Middle frontal gyrus (tissue), 1 donor: Measurements from ENCODE around the gene CDC42SE2.

Experiments
- DNase-seq: peaks from one replicate; pipeline ENCODE4 v3.0.0-alpha.2; 2015; ENCODE audit warnings: low spot score; ENCODE audit errors: extremely low spot score

Gene CDC42SE2

GRCh38 chr5:131263648-131264450 lies at the start of gene CDC42SE2:
CDC42SE2 (plus strand) TSS chr5:131264053; CDS start chr5:131359494, 95,441 bp downstream.
- peak; percentile 85 for DNase-seq

- DNase-seq: peak; percentile 40
Measured at GRCh38 chr5:131214609-131215227, 49.1 kb upstream of the CDC42SE2 start.

GRCh38 chr5:131217791-131218190 lies 46.1 kb upstream of the CDC42SE2 start:
- no peak for DNase-seq

GRCh38 chr5:131218392-131218791 lies 45.5 kb upstream of the CDC42SE2 start:
- no peak for DNase-seq

GRCh38 chr5:131220566-131220965 lies 43.3 kb upstream of the CDC42SE2 start:
- DNase-seq: no peak

GRCh38 chr5:131221008-131221703 lies 42.7 kb upstream of the CDC42SE2 start:
- no peak for DNase-seq

- no peak for DNase-seq
Measured at GRCh38 chr5:131221888-131222287, 42.0 kb upstream of the CDC42SE2 start.

GRCh38 chr5:131222731-131223130 lies 41.1 kb upstream of the CDC42SE2 start:
- DNase-seq: no peak

- DNase-seq: no peak
Measured at GRCh38 chr5:131223751-131224386, 40.0 kb upstream of the CDC42SE2 start.

GRCh38 chr5:131224387-131225201 lies 39.3 kb upstream of the CDC42SE2 start:
- no peak for DNase-seq

- no peak for DNase-seq
Measured at GRCh38 chr5:131225282-131225974, 38.4 kb upstream of the CDC42SE2 start.

- DNase-seq: no peak
Measured at GRCh38 chr5:131226899-131227298, 37.0 kb upstream of the CDC42SE2 start.

GRCh38 chr5:131228646-131229045 lies 35.2 kb upstream of the CDC42SE2 start:
- no peak for DNase-seq

- no peak for DNase-seq
Measured at GRCh38 chr5:131229623-131230022, 34.2 kb upstream of the CDC42SE2 start.

- no peak for DNase-seq
Measured at GRCh38 chr5:131230406-131230805, 33.4 kb upstream of the CDC42SE2 start.

GRCh38 chr5:131239686-131240085 lies 24.2 kb upstream of the CDC42SE2 start:
- DNase-seq: no peak

- no peak for DNase-seq
Measured at GRCh38 chr5:131242728-131243255, 21.1 kb upstream of the CDC42SE2 start.

- no peak for DNase-seq
Measured at GRCh38 chr5:131245312-131245711, 18.5 kb upstream of the CDC42SE2 start.

GRCh38 chr5:131245948-131246347 lies 17.9 kb upstream of the CDC42SE2 start:
- DNase-seq: no peak

- no peak for DNase-seq
Measured at GRCh38 chr5:131246504-131246903, 17.3 kb upstream of the CDC42SE2 start.
